Adrenal gland (tissue), 12 donors: ENCODE measurements around the gene NNT. TPM values are rescaled to one million over a fixed set of nuclear protein-coding genes. Genes with fewer than 3 reads are reported as not detected.

Source experiments
- DNase-seq, 7 donors: peaks; one replicate each; pipeline ENCODE4 v3.0.0-alpha.2; 2019 to 2020
- H3K27ac ChIP-seq, 5 donors: fragments of 200-600 bp; sonication (generic) in 4 of 5; 1 replicate in 3 of 5; 2 replicates in 2 of 5; pipeline versions ENCODE4 v1.5.1 to v1.8.0; 2016 to 2020; ENCODE audit warnings: mild to moderate bottlenecking in 1 of 5
- H3K27me3 ChIP-seq: fragments of 200-600 bp; 2 replicates; pipeline ENCODE4 v1.8.0; 2021
- H3K36me3 ChIP-seq, 2 donors: fragments of 200-600 bp; replicated peaks in 1 of 2; 1 replicate in 1 of 2; 2 replicates in 1 of 2; pipeline versions ENCODE4 v1.5.1 to v1.8.0; 2018 to 2022
- H3K4me1 ChIP-seq, 2 donors: fragments of 200-600 bp; replicated peaks in 1 of 2; 1 replicate in 1 of 2; 2 replicates in 1 of 2; pipeline versions ENCODE4 v1.5.1 to v1.8.0; 2018 to 2021
- H3K4me3 ChIP-seq, 4 donors: fragments of 200-600 bp; sonication (generic) in 3 of 4; one replicate each; pipeline ENCODE4 v1.5.1; 2016 to 2018
- H3K9me3 ChIP-seq, 3 donors: fragments of 200-600 bp; sonication (generic) in 1 of 3; replicated peaks in 1 of 3; 1 replicate in 2 of 3; 2 replicates in 1 of 3; pipeline versions ENCODE4 v1.5.1 to v1.8.0; 2016 to 2021
- CTCF ChIP-seq, 6 experiments: fragments of 450-650 bp in 4 of 6; fragments of 200-600 bp in 2 of 6; sonication (generic) in 1 of 6; IDR thresholded peaks; 1 replicate in 5 of 6; 2 replicates in 1 of 6; pipeline versions ENCODE4 v1.5.1 to v1.8.0; 2016 to 2021; ENCODE audit warnings: antibody characterized with exemption in 6 of 6, mild to moderate bottlenecking in 2 of 6, moderate library complexity in 1 of 6
- POLR2A ChIP-seq, 2 donors: fragments of 450-650 bp; IDR thresholded peaks; one replicate each; pipeline ENCODE4 v1.6.1; 2017; ENCODE audit warnings: antibody characterized with exemption in 2 of 2, mild to moderate bottlenecking in 2 of 2, moderate library complexity in 1 of 2
- WGBS, 4 donors: extraction: QIAGEN DNeasy Blood & Tissue Kit in 2 of 4; methylation state at CpG; one replicate each; pipeline versions ENCODE4 v1.1.5 to v1.1.7; 2013 to 2017; 5-methylcytosine and 5-hydroxymethylcytosine counted together
- intact Hi-C, 2 donors: fragments of 100-400 bp; cut with DNase I; formaldehyde crosslinking; loops; one replicate each; pipeline versions ENCODE4 v1.14.1 to v1.15.0; 2022 to 2023
- polyA plus RNA-seq, 3 donors: library from polyadenylated mRNA; stranded (reverse); fragments of 200-250 nt in 2 of 3; fragments of 350-450 nt in 1 of 3; fragmentation: Illumina TruSeq in 1 of 3; extraction: RNeasy Lipid Tissue Mini Kit (QIAGEN cat#74804) in 1 of 3; gene quantifications; one replicate each; pipeline ENCODE4 v1.2.3, GENCODE V29; 2013 to 2014
- total RNA-seq, 9 donors: library from RNA; depleted of rRNA in 4 of 9; stranded (reverse); fragments of >200 nt in 4 of 9; fragments of 120-200 nt in 1 of 9; fragmentation: NEBNext Ultra II Directional in 1 of 9; extraction: Animal tissue kit (Norgen Biotek cat#: 25700) in 1 of 9; gene quantifications; one replicate each; pipeline versions ENCODE4 v1.1.0 to v1.2.4, GENCODE V29; 2013 to 2023
- donor health status: healthy with polysubstance abuse.
- donor health status: Bipolar disorder and iron deficiency.
- donor health status: DM: yes; HTN: yes; CAD: no.
- donor health status: DM: no; HTN: no; CAD: no.
- donor health status: DM: no; HTN: no; CAD: no.
- donor health status: DM: yes; HTN: yes; CAD: no.

Gene NNT
- total and polyA plus RNA-seq, 12 donors, result 6.9 to 104 (median 59.1) TPM

GRCh38 chr5:43603344-43604217, 601 bp downstream of the NNT start:
- DNase-seq, result peak; percentile 73 to 91 (median 84)
- 0 to 3% (median 1%) methylated on average over 28 to 49 of the region's 49 CpGs for WGBS, 4 donors
- H3K27ac ChIP-seq, result peak overlapping the region in 4 of 5 donors; percentile 61 to 88 (median 76)
- no peaks in the 10 kb centered on the region for H3K36me3 ChIP-seq
- intact Hi-C loops, result loop anchor here in 1 of 2 donors (2.0 kb wide), 1 partner anchor 47 kb away; the partner anchor contains the start of gene PAIP1
- peak; percentile 41 to 88 for TF ChIP-seq POLR2A (IDR thresholded peaks at IDR 0.05)
- no peak for TF ChIP-seq CTCF (IDR thresholded peaks at IDR 0.05)
- H3K9me3 ChIP-seq, result no peaks in the 10 kb centered on the region
- H3K27me3 ChIP-seq, result no peaks in the 10 kb centered on the region
- H3K4me3 ChIP-seq, result peak overlapping the region; percentile 56 to 84 (median 77)
- peaks cover 11 to 17% of the 10 kb centered on the region in 2 donors for H3K4me1 ChIP-seq

GRCh38 chr5:43604699-43605098, 1.7 kb downstream of the NNT start:
- Histone ChIP-seq H3K9me3 (no peaks in the 10 kb centered on the region), H3K4me3 (no peak overlapping the region), H3K27ac (peak overlapping the region in 2 of 5 donors; percentile 76 to 77), H3K27me3 (no peaks in the 10 kb centered on the region), H3K4me1 (peaks cover 11 to 17% of the 10 kb centered on the region in 2 donors), H3K36me3 (peaks cover 0 to 5% of the 10 kb centered on the region in 2 donors)
- WGBS, 4 donors, result 83 to 96% (median 95%) methylated on average over 4 of the region's 4 CpGs
- TF ChIP-seq CTCF (IDR thresholded peaks at IDR 0.05), result no peak
- no peak for TF ChIP-seq POLR2A (IDR thresholded peaks at IDR 0.05)
- intact Hi-C loops, result no loop called here
- no peak for DNase-seq

GRCh38 chr5:43606351-43606750, 3.4 kb downstream of the NNT start:
- H3K9me3 ChIP-seq, result no peaks in the 10 kb centered on the region
- 81 to 90% (median 86%) methylated on average over 3 of the region's 3 CpGs for WGBS, 4 donors
- H3K36me3 ChIP-seq, result peaks cover 0 to 14% of the 10 kb centered on the region in 2 donors
- H3K4me3 ChIP-seq, result no peak overlapping the region
- no peaks in the 10 kb centered on the region for H3K27me3 ChIP-seq
- peaks cover 10 to 17% of the 10 kb centered on the region in 2 donors for H3K4me1 ChIP-seq
- TF ChIP-seq CTCF (IDR thresholded peaks at IDR 0.05) (no peak), POLR2A (IDR thresholded peaks at IDR 0.05) (no peak)
- intact Hi-C loops, result no loop called here
- no peak for DNase-seq
- no peak overlapping the region for H3K27ac ChIP-seq

- H3K27ac ChIP-seq, result no peak overlapping the region
- 92 to 96% (median 94%) methylated on average over 1 of the region's 1 CpG for WGBS, 4 donors
- H3K4me3 ChIP-seq, result no peak overlapping the region
- H3K4me1 ChIP-seq, result peaks cover 0 to 8% of the 10 kb centered on the region in 2 donors
- no peaks in the 10 kb centered on the region for H3K27me3 ChIP-seq
- no peak for DNase-seq
- H3K36me3 ChIP-seq, result peaks cover 0 to 16% of the 10 kb centered on the region in 2 donors
- TF ChIP-seq POLR2A (IDR thresholded peaks at IDR 0.05), result no peak
- TF ChIP-seq CTCF (IDR thresholded peaks at IDR 0.05), result no peak
- intact Hi-C loops, result no loop called here
- no peaks in the 10 kb centered on the region for H3K9me3 ChIP-seq
Observed at GRCh38 chr5:43608406-43608805, 5.4 kb downstream of the NNT start.
